PC-3 (cell line): ENCODE results near the gene CASP8AP2.

ENCODE experiments used
- EZH2 ChIP-seq: fragments of 300-600 bp; sonication (generic); IDR thresholded peaks from one replicate; pipeline ENCODE4 v1.6.1; 2017; ENCODE audit warnings: antibody characterized with exemption, mild to moderate bottlenecking, low read length; ENCODE audit not compliant: unreplicated experiment
- TF ChIP-seq, protein P1 (sequence below): fragments of 300-600 bp; sonication (generic); conservative IDR thresholded peaks from 2 replicates; pipeline ENCODE4 v1.5.1; 2017; ENCODE audit warnings: antibody characterized with exemption, low read depth, mild to moderate bottlenecking, low read length

DNA sequence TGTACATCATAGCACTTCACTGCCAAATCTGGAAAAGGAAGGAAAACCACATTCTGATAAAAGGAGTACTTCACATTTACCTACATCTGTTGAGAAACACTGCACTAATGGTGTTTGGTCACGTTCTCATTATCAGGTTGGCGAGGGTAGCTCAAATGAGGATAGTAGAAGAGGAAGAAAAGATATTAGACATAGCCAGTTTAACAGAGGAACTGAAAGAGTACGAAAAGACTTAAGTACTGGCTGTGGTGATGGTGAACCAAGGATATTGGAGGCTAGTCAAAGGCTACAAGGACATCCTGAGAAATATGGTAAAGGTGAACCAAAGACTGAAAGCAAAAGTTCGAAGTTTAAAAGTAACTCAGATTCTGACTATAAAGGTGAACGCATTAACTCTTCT lies 32.6 kb downstream of the CASP8AP2 start:
- no peak for TF ChIP-seq EZH2
- TF ChIP-seq, protein P1, sequence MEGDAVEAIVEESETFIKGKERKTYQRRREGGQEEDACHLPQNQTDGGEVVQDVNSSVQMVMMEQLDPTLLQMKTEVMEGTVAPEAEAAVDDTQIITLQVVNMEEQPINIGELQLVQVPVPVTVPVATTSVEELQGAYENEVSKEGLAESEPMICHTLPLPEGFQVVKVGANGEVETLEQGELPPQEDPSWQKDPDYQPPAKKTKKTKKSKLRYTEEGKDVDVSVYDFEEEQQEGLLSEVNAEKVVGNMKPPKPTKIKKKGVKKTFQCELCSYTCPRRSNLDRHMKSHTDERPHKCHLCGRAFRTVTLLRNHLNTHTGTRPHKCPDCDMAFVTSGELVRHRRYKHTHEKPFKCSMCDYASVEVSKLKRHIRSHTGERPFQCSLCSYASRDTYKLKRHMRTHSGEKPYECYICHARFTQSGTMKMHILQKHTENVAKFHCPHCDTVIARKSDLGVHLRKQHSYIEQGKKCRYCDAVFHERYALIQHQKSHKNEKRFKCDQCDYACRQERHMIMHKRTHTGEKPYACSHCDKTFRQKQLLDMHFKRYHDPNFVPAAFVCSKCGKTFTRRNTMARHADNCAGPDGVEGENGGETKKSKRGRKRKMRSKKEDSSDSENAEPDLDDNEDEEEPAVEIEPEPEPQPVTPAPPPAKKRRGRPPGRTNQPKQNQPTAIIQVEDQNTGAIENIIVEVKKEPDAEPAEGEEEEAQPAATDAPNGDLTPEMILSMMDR = no peak
